Caco-2 (cell line): ENCODE data around the gene STX8. TPM values are rescaled to one million over a fixed set of nuclear protein-coding genes. Genes with fewer than 3 reads are reported as not detected.

Experiments used
- BruUV-seq: library from RNA; stranded (reverse); fragments of 400-500 nt; replicated peaks from 2 replicates; lab custom pipeline; 2021; lab: Mats Ljungman, UMichigan
- CTCF ChIA-PET: fragments of 300-600 bp; sonication (Branson Sonifier 250); formaldehyde crosslinking; loops from one replicate; lab custom pipeline; 2022; ENCODE audit warnings: antibody characterized with exemption; lab: Charles Lee
- POLR2A ChIA-PET: fragments of 300-600 bp; sonication (Branson Sonifier 250); formaldehyde crosslinking; loops from one replicate; lab custom pipeline; 2022; ENCODE audit warnings: antibody characterized with exemption; lab: Charles Lee
- DNase-seq, 2 experiments: peaks; one replicate each; pipeline versions ENCODE4 v3.0.0 to v3.0.0-alpha.2; 2020 to 2022
- H3K27me3 ChIP-seq: replicated peaks from 2 replicates; pipeline ENCODE4 v1.6.0; 2011; ENCODE audit warnings: low read length; ENCODE audit not compliant: control insufficient read depth, insufficient read depth
- H3K36me3 ChIP-seq: 2 replicates; pipeline ENCODE4 v1.5.1; 2011; ENCODE audit warnings: low read length; ENCODE audit not compliant: control insufficient read depth, insufficient read depth
- H3K4me1 ChIP-seq: fragments of 250-450 bp; sonication (Bioruptor Pico); 2 replicates; pipeline ENCODE4 v1.5.1; 2020; ENCODE audit warnings: mild to moderate bottlenecking
- H3K4me3 ChIP-seq: 2 replicates; pipeline ENCODE4 v1.5.1; 2011; ENCODE audit warnings: low read depth, mild to moderate bottlenecking, control low read depth, low read length
- H3K9me3 ChIP-seq: fragments of 250-450 bp; sonication (Bioruptor Pico); 2 replicates; pipeline ENCODE4 v1.5.1; 2020; ENCODE audit warnings: mild to moderate bottlenecking, moderate library complexity
- H3K27ac Mint-ChIP-seq: one replicate; pipeline ENCODE4 v1.8.0; 2022; ENCODE audit warnings: mixed read lengths; ENCODE audit not compliant: unreplicated experiment
- H3K27me3 Mint-ChIP-seq: one replicate; pipeline ENCODE4 v1.8.0; 2022; ENCODE audit warnings: mixed read lengths; ENCODE audit not compliant: insufficient read depth, unreplicated experiment
- H3K36me3 Mint-ChIP-seq: one replicate; pipeline ENCODE4 v1.8.0; 2022; ENCODE audit warnings: mild to moderate bottlenecking, mixed read lengths; ENCODE audit not compliant: insufficient read depth, unreplicated experiment
- H3K4me1 Mint-ChIP-seq: one replicate; pipeline ENCODE4 v1.8.0; 2022; ENCODE audit warnings: low read depth, mixed read lengths; ENCODE audit not compliant: unreplicated experiment
- H3K4me3 Mint-ChIP-seq: one replicate; pipeline ENCODE4 v1.8.0; 2022; ENCODE audit warnings: mild to moderate bottlenecking, moderate library complexity, mixed read lengths; ENCODE audit not compliant: unreplicated experiment
- H3K9me3 Mint-ChIP-seq: one replicate; pipeline ENCODE4 v1.8.0; 2022; ENCODE audit warnings: mixed read lengths; ENCODE audit not compliant: unreplicated experiment
- CTCF ChIP-seq, 2 experiments: fragments of 200-600 bp in 1 of 2; IDR thresholded peaks; 1 replicate in 1 of 2; 2 replicates in 1 of 2; pipeline versions ENCODE4 v1.5.1 to v1.8.0; 2011 to 2022; ENCODE audit warnings: antibody characterized with exemption in 1 of 2, control low read depth in 1 of 2, inconsistent platforms in 1 of 2, low read depth in 1 of 2, low read length in 1 of 2, mild to moderate bottlenecking in 1 of 2, moderate library complexity in 1 of 2; ENCODE audit not compliant: insufficient read depth in 1 of 2, severe bottlenecking in 1 of 2, unreplicated experiment in 1 of 2
- intact Hi-C: fragments of 100-400 bp; cut with micrococcal nuclease; formaldehyde crosslinking; loops from one replicate; pipeline ENCODE4 v1.10.0; 2022; ENCODE audit not compliant: unreplicated experiment
- total RNA-seq: library from RNA; stranded (reverse); gene quantifications from 2 replicates; pipeline ENCODE4 v1.2.3, GENCODE V29; 2022

The STX8 gene
- total RNA-seq, 1 experiment from 2014 or later, result 22.6 TPM

DNA sequence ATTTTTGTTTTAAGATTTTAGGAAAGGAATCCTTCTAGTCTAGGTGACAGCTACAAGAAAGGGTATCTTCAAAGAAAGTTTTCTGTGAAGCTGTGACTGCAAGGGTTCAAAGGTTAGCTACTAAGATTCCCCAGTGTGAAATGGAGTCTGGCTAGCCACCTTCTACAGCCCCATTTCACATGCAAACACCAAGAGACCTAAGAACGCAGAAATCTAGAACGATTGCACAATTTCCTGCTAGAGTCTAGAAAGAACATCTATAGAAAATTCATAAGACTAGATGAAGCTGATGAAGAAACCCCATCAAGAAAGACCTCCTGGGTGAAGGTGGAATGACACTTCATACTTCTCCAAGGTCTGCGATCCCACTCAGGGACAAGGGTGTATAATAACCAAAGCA, 77.1 kb downstream of the STX8 start:
- Mint-ChIP-seq H3K9me3 (no peaks in the 10 kb centered on the region), H3K27me3 (no peaks in the 10 kb centered on the region), H3K4me3 (no peak overlapping the region), H3K4me1 (no peaks in the 10 kb centered on the region), H3K36me3 (no peaks in the 10 kb centered on the region), H3K27ac (no peak overlapping the region)
- CTCF ChIA-PET, result no interaction called here
- Histone ChIP-seq H3K4me1 (no peaks in the 10 kb centered on the region), H3K4me3 (no peak overlapping the region), H3K9me3 (no peaks in the 10 kb centered on the region), H3K36me3 (no peaks in the 10 kb centered on the region), H3K27me3 (no peaks in the 10 kb centered on the region)
- POLR2A ChIA-PET, result no interaction called here
- intact Hi-C loops, result no loop called here
- DNase-seq, result no peak
- no TSS peak for BruUV-seq
- no peak for TF ChIP-seq CTCF (IDR thresholded peaks at IDR 0.05; ENCODE audit: insufficient read depth in 1 of 2, low read depth in 1 of 2, low read length in 1 of 2, severe bottlenecking in 1 of 2, unreplicated experiment in 1 of 2)

- intact Hi-C loops, result no loop called here
- H3K9me3 Mint-ChIP-seq, result no peaks in the 10 kb centered on the region
- DNase-seq, result no peak
- Histone ChIP-seq H3K4me3 (no peak overlapping the region), H3K27me3 (no peaks in the 10 kb centered on the region), H3K9me3 (no peaks in the 10 kb centered on the region), H3K4me1 (no peaks in the 10 kb centered on the region), H3K36me3 (no peaks in the 10 kb centered on the region)
- BruUV-seq, result no TSS peak
- no peaks in the 10 kb centered on the region for H3K27me3 Mint-ChIP-seq
- no peak for TF ChIP-seq CTCF (IDR thresholded peaks at IDR 0.05; ENCODE audit: insufficient read depth in 1 of 2, low read depth in 1 of 2, low read length in 1 of 2, severe bottlenecking in 1 of 2, unreplicated experiment in 1 of 2)
- H3K4me3 Mint-ChIP-seq, result no peak overlapping the region
- no peaks in the 10 kb centered on the region for H3K4me1 Mint-ChIP-seq
- ChIA-PET POLR2A (no interaction called here), CTCF (no interaction called here)
- peak overlapping the region; percentile 30 for H3K27ac Mint-ChIP-seq
- H3K36me3 Mint-ChIP-seq, result no peaks in the 10 kb centered on the region
These were observed 87.1 kb downstream of the STX8 start for GRCh38 chr17:9488556-9488955.

DNA sequence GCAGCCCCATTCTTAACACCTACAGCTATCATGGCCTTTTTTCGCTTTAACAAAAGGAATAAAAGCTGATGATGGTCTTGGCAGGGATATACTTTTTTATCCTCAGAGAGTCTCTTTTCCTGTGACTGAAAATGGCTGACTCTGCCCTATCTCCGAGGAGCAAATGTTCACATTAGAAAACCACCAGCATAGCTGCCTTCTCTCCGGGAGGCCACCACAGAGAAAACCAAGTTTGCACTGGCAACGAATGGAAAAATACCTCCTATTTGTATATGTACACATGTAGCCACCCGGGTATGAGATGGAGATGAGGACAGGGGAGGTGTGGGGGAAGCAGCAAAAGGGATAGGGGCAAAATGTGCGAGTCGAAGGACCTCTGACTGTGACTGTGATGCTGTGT, 88.2 kb downstream of the STX8 start:
- Mint-ChIP-seq H3K4me3 (no peak overlapping the region), H3K27me3 (no peaks in the 10 kb centered on the region), H3K9me3 (no peaks in the 10 kb centered on the region), H3K36me3 (no peaks in the 10 kb centered on the region), H3K27ac (no peak overlapping the region), H3K4me1 (no peaks in the 10 kb centered on the region)
- no peak for DNase-seq
- no TSS peak for BruUV-seq
- Histone ChIP-seq H3K4me3 (no peak overlapping the region), H3K9me3 (no peaks in the 10 kb centered on the region), H3K4me1 (no peaks in the 10 kb centered on the region), H3K36me3 (no peaks in the 10 kb centered on the region), H3K27me3 (no peaks in the 10 kb centered on the region)
- intact Hi-C loops, result no loop called here
- POLR2A ChIA-PET, result no interaction called here
- no peak for TF ChIP-seq CTCF (IDR thresholded peaks at IDR 0.05; ENCODE audit: insufficient read depth in 1 of 2, low read depth in 1 of 2, low read length in 1 of 2, severe bottlenecking in 1 of 2, unreplicated experiment in 1 of 2)
- CTCF ChIA-PET, result no interaction called here
